Measurements from ENCODE around the gene PPM1L. TPM values are rescaled to one million over a fixed set of nuclear protein-coding genes. Genes with fewer than 3 reads are reported as not detected.

Gene PPM1L
- total RNA-seq, 6 experiments from 2014 or later, result 1.3 to 1.7 (median 1.6) TPM

GRCh38 chr3:160831401-160831800 lies 75.4 kb downstream of the PPM1L start:
- H3K27me3 Mint-ChIP-seq (ENCODE audit: insufficient read depth), result no peaks in the 10 kb centered on the region
- H3K9me3 Mint-ChIP-seq, result peaks cover 5% of the 10 kb centered on the region; the same call in 1 of the 2 replicates

DNA sequence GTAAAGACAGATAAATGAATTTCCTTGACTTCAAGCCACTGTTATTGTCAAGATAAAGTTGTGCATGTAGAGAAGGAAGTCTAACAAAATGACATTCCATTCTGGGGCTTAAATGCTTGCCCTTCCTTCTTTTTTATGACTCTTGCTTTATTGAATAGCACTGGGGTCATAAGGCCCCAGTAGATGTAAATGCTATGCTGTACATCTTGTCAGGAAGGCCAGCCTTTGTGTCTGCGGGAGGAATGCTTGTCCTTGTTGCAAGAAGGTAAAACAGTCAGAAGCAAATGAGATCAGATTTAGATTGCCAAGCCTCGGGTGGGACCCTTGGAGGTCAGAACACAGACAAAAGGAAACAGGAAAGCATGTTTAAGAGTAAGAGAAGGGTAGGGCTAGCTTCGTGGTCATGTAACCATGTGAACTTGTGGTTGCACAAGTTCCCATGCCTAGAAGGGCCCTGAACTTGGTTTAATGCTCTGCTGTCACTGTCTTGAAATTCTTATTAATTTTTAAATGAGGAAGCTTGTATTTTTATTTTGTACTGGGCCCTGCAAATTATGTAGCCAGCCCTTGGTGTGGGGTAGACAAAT lies 81.5 kb downstream of the PPM1L start:
- DNase-seq, result no peak
- Mint-ChIP-seq H3K9me3 (peaks cover 5% of the 10 kb centered on the region; the same call in 1 of the 2 replicates), H3K27ac (no peak overlapping the region), H3K4me1 (ENCODE audit: low read depth) (no peaks in the 10 kb centered on the region), H3K4me3 (no peak overlapping the region), H3K27me3 (ENCODE audit: insufficient read depth) (no peaks in the 10 kb centered on the region), H3K36me3 (ENCODE audit: low read depth) (no peaks in the 10 kb centered on the region)
- TF ChIP-seq, protein P1, sequence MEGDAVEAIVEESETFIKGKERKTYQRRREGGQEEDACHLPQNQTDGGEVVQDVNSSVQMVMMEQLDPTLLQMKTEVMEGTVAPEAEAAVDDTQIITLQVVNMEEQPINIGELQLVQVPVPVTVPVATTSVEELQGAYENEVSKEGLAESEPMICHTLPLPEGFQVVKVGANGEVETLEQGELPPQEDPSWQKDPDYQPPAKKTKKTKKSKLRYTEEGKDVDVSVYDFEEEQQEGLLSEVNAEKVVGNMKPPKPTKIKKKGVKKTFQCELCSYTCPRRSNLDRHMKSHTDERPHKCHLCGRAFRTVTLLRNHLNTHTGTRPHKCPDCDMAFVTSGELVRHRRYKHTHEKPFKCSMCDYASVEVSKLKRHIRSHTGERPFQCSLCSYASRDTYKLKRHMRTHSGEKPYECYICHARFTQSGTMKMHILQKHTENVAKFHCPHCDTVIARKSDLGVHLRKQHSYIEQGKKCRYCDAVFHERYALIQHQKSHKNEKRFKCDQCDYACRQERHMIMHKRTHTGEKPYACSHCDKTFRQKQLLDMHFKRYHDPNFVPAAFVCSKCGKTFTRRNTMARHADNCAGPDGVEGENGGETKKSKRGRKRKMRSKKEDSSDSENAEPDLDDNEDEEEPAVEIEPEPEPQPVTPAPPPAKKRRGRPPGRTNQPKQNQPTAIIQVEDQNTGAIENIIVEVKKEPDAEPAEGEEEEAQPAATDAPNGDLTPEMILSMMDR (IDR thresholded peaks at IDR 0.05), result no peak

More at GRCh38 chr3:160831401-160831800, 75.4 kb downstream of the PPM1L start:
- TF ChIP-seq, protein P1 (IDR thresholded peaks at IDR 0.05), result no peak
- Mint-ChIP-seq H3K27ac (no peak overlapping the region), H3K36me3 (ENCODE audit: low read depth) (no peaks in the 10 kb centered on the region), H3K4me3 (no peak overlapping the region), H3K4me1 (ENCODE audit: low read depth) (no peaks in the 10 kb centered on the region)
- DNase-seq, result no peak

DNA sequence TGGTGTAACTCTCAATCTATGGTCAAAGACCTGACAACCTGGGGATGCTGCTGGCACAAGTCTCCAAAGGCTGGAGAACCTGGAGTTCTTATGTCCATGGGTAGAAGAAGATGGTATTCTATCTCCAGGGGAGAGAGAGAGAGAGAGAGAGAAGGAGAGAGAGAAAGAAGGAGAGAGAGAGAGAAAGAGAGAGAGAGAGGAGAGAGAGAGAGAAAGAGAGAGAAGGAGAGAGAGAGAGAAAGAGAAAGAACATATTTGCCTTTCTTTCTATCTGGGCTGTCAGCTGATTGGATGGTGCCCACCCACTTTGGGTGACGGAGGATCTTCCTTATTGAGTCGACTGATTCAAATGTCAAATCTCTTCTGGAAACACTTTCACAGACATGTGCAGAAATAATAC lies 84.6 kb downstream of the PPM1L start:
- TF ChIP-seq, protein P1 (IDR thresholded peaks at IDR 0.05), result no peak
- DNase-seq, result no peak
- Mint-ChIP-seq H3K27ac (no peak overlapping the region), H3K4me1 (ENCODE audit: low read depth) (no peaks in the 10 kb centered on the region), H3K9me3 (peaks cover 1% of the 10 kb centered on the region; the same call in 1 of the 2 replicates), H3K27me3 (ENCODE audit: insufficient read depth) (no peaks in the 10 kb centered on the region), H3K36me3 (ENCODE audit: low read depth) (no peaks in the 10 kb centered on the region), H3K4me3 (no peak overlapping the region)

DNA sequence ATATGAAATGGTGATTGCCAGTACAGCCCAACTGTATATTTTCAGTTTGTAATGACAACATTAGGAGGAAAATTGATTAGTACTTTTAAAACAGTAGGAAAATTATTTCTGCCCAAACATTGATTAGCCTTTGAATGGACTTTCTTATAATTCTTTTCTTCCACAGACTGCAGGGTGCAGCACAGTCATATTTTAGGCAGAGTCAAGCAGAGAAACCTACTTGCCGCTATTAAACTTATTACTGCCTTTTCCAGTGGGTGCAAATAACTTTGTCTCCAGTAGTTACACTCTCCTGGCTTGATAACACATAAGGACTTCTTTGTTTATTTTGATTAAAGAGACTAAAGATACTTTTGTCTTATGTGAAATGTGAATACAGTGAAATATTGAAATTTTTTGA lies 85.4 kb downstream of the PPM1L start:
- TF ChIP-seq, protein P1 (IDR thresholded peaks at IDR 0.05), result no peak
- no peaks in the 10 kb centered on the region for H3K27me3 Mint-ChIP-seq (ENCODE audit: insufficient read depth)
- no peaks in the 10 kb centered on the region; the same call in 1 of the 2 replicates for H3K9me3 Mint-ChIP-seq
- no peak overlapping the region for H3K27ac Mint-ChIP-seq
- no peaks in the 10 kb centered on the region for H3K36me3 Mint-ChIP-seq (ENCODE audit: low read depth)
- no peak overlapping the region for H3K4me3 Mint-ChIP-seq
- no peak for DNase-seq
- H3K4me1 Mint-ChIP-seq (ENCODE audit: low read depth), result no peaks in the 10 kb centered on the region

- no peak overlapping the region for H3K27ac Mint-ChIP-seq
- no peaks in the 10 kb centered on the region for H3K9me3 Mint-ChIP-seq
- no peaks in the 10 kb centered on the region for H3K27me3 Mint-ChIP-seq (ENCODE audit: insufficient read depth)
- DNase-seq, result no peak
- H3K36me3 Mint-ChIP-seq (ENCODE audit: low read depth), result no peaks in the 10 kb centered on the region
- TF ChIP-seq, protein P1 (IDR thresholded peaks at IDR 0.05), result no peak
- no peak overlapping the region for H3K4me3 Mint-ChIP-seq
- H3K4me1 Mint-ChIP-seq (ENCODE audit: low read depth), result no peaks in the 10 kb centered on the region
Measured at GRCh38 chr3:160842021-160843005, 86.3 kb downstream of the PPM1L start.
